Cardiac muscle cell (in vitro differentiated cells and primary cell): ENCODE data around the gene P2RY2. TPM values are rescaled to one million over a fixed set of nuclear protein-coding genes. Genes with fewer than 3 reads are reported as not detected.

ENCODE experiments used
- DNase-seq, 2 donors: peaks; one replicate each; pipeline versions ENCODE4 v3.0.0 to v3.0.0-alpha.2; 2010 to 2017; ENCODE audit warnings: low read depth in 1 of 2, low spot score in 1 of 2
- H3K27ac ChIP-seq: fragments of 200-600 bp; sonication (generic); 2 replicates; pipeline ENCODE4 v1.5.1; 2016
- H3K27me3 ChIP-seq: fragments of 200-600 bp; sonication (generic); 2 replicates; pipeline ENCODE4 v1.6.0; 2016; ENCODE audit warnings: control low read depth
- H3K36me3 ChIP-seq: fragments of 200-600 bp; sonication (generic); 2 replicates; pipeline ENCODE4 v1.5.1; 2016; ENCODE audit warnings: control low read depth
- H3K4me1 ChIP-seq: fragments of 200-600 bp; sonication (generic); 2 replicates; pipeline ENCODE4 v1.8.1; 2017; ENCODE audit warnings: low read depth, mild to moderate bottlenecking, mixed run types
- H3K4me3 ChIP-seq: fragments of 200-600 bp; sonication (generic); 2 replicates; pipeline ENCODE4 v1.5.1; 2016; ENCODE audit warnings: mild to moderate bottlenecking
- H3K9me3 ChIP-seq: fragments of 200-600 bp; sonication (generic); 2 replicates; pipeline ENCODE4 v1.5.1; 2017; ENCODE audit warnings: low read depth, mild to moderate bottlenecking, control low read depth
- CTCF ChIP-seq: IDR thresholded peaks from 2 replicates; pipeline ENCODE4 v1.5.1; 2012; ENCODE audit warnings: low read depth, mild to moderate bottlenecking, low read length
- polyA plus RNA-seq: library from polyadenylated mRNA; unstranded; fragments of >200 nt; fragmentation: Nextera tagmentation; extraction: Ambion mirVana; gene quantifications from 2 replicates; pipeline ENCODE4 v1.2.1, GENCODE V29; 2016
- total RNA-seq: library from RNA; depleted of rRNA; stranded (reverse); fragments of >200 nt; gene quantifications from 2 replicates; pipeline ENCODE4 v1.2.3, GENCODE V29; 2016

Gene P2RY2
- total and polyA plus RNA-seq, 2 experiments from 2014 or later, result 0.48 to 0.83 TPM

DNA sequence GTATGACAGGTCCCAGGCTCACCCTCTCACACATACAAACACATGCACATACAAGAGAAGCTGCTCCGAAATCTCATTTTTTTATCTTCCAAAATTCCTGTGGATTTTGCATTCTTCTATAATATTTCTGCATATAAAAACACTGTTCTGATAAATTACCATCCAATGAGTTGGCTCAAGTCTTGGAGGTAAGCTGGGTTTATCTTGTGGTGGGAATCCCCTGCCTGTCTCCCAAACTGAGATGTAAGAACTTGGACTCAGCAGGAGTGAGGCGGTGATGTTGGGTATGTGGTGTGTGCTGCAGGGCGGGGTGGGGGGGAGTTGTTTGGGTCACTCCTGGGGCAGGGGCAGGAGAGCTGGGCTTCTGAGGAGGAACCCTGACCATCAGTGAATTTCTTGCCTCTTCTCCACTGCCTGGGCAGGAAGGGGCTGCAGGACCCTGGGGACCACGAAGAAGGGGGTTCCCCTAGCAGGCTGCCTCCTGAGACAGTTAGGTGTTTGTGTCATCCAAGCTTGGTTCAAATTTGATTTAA is 47.3 kb downstream of the P2RY2 start:
- no peak for TF ChIP-seq CTCF
- H3K4me1 ChIP-seq, result peaks cover 17% of the 10 kb centered on the region
- no peak overlapping the region for H3K27ac ChIP-seq
- no peak for DNase-seq
- H3K9me3 ChIP-seq, result no peaks in the 10 kb centered on the region
- H3K36me3 ChIP-seq, result no peaks in the 10 kb centered on the region
- H3K4me3 ChIP-seq, result no peak overlapping the region
- H3K27me3 ChIP-seq, result peaks cover 29% of the 10 kb centered on the region

DNA sequence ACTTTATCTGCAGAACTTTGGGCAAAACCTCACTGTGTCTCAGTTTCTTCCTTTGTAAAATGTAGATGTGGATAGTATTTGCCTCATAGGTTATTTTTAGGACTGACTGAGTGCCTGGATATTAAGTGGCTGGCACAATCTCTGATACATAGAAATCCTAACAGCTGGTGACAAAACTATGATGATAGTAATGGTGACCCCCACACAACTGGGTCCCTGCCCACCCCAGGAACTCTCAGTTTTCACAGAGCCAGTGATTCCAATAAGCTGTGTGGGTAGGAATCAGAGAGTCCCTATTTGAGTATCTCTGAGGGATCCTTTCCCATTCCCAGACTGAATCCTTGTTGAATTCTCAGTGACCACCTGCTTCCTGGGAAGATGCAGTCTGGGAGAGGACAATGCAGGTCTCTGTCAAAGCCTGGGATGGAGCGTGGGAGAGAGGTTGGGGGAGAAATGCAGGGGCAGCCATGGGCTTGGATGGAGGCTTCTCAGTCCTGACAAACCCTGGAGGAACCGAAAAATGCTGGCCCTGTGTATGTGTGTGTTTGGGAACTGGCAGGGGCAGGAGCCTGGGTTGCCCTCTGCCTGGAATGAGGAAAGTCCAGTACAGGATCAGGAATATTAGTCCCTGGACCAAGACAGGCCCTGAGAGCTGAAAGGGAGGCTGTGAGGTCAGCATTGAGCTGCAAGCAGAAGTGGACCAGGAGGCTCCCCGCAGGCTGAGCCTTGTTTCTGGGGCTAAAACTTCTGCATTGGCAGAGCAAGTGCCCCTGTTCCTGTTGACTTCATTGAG is 48.0 kb downstream of the P2RY2 start:
- no peaks in the 10 kb centered on the region for H3K9me3 ChIP-seq
- no peak for DNase-seq
- no peak overlapping the region for H3K4me3 ChIP-seq
- no peak overlapping the region for H3K27ac ChIP-seq
- peaks cover 19% of the 10 kb centered on the region for H3K4me1 ChIP-seq
- H3K27me3 ChIP-seq, result peaks cover 29% of the 10 kb centered on the region
- no peak for TF ChIP-seq CTCF
- H3K36me3 ChIP-seq, result no peaks in the 10 kb centered on the region

GRCh38 chr11:73266646-73267020 is 48.6 kb downstream of the P2RY2 start:
- H3K36me3 ChIP-seq, result no peaks in the 10 kb centered on the region
- H3K4me3 ChIP-seq, result no peak overlapping the region
- H3K9me3 ChIP-seq, result no peaks in the 10 kb centered on the region
- no peak overlapping the region for H3K27ac ChIP-seq
- DNase-seq, result no peak
- H3K4me1 ChIP-seq, result peaks cover 21% of the 10 kb centered on the region
- no peak for TF ChIP-seq CTCF
- peaks cover 29% of the 10 kb centered on the region for H3K27me3 ChIP-seq

GRCh38 chr11:73267122-73267846 is 49.2 kb downstream of the P2RY2 start:
- Histone ChIP-seq H3K4me1 (peaks cover 21% of the 10 kb centered on the region), H3K36me3 (no peaks in the 10 kb centered on the region), H3K27me3 (peaks cover 29% of the 10 kb centered on the region), H3K27ac (no peak overlapping the region), H3K9me3 (no peaks in the 10 kb centered on the region), H3K4me3 (no peak overlapping the region)
- TF ChIP-seq CTCF, result no peak
- DNase-seq, result no peak

DNA sequence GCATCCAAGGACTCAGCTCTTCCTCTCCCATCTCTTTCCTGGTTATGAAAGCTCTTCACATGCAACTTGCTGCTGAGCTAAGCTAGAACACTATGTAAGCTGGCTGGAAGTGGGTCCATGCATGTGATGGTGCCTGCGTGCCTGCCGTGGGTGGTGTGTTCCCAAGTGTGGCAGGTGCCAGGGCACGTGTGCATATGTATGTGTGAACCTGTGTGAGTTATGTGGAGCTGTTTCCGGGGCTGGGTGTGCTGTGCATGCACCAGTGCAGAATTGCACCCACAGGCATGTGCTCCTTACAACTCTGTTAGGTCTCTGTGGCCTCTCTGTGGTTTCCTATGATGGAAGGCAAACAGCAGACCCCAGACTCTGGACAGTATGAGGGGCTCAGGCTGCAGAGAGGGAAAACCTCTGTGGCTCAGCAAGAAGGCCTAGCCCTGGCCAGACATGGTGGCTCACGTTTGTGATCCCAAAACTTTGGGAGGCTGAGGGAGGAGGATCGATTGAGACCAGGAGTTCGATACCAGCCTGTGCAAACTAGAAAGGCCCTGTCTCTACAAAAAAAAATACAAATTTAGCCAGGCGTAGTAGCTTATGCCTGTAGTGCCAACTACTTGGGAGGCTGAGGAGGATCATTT is 49.9 kb downstream of the P2RY2 start:
- TF ChIP-seq CTCF, result no peak
- Histone ChIP-seq H3K36me3 (no peaks in the 10 kb centered on the region), H3K4me1 (peaks cover 21% of the 10 kb centered on the region), H3K4me3 (no peak overlapping the region), H3K9me3 (no peaks in the 10 kb centered on the region), H3K27me3 (peaks cover 26% of the 10 kb centered on the region), H3K27ac (no peak overlapping the region)
- DNase-seq, result no peak
